ENCODE results near the gene SORT1. TPM values are rescaled to one million over a fixed set of nuclear protein-coding genes. Genes with fewer than 3 reads are reported as not detected.

The SORT1 gene
- total RNA-seq, 1 experiment from 2014 or later = 9.2 TPM

- no peak for ATAC-seq
- CTCF ChIA-PET = no interaction called here
Measured at GRCh38 chr1:109434484-109434883, 36.8 kb upstream of the SORT1 start.

GRCh38 chr1:109433322-109433721, 35.6 kb upstream of the SORT1 start:
- Histone ChIP-seq H3K27me3 (ENCODE audit: low read length) (no peaks in the 10 kb centered on the region), H3K36me3 (ENCODE audit: low read depth, low read length) (no peaks in the 10 kb centered on the region), H3K9me2 (replicated peaks; ENCODE audit: low read length) (no peaks in the 10 kb centered on the region), H3K4me1 (ENCODE audit: insufficient read depth, low read length) (no peaks in the 10 kb centered on the region), H3K9me3 (ENCODE audit: low read length) (no peaks in the 10 kb centered on the region), H3K4me3 (ENCODE audit: low read length) (no peak overlapping the region), H3K9ac (ENCODE audit: low read length) (no peak overlapping the region), H4K20me1 (ENCODE audit: low read length) (no peaks in the 10 kb centered on the region), H3F3A (ENCODE audit: low read length, unreplicated experiment) (no peaks in the 10 kb centered on the region), H2AFZ (ENCODE audit: low read length) (no peak overlapping the region), H3K27ac (ENCODE audit: low read length) (no peak overlapping the region), H3K4me2 (ENCODE audit: low read length) (no peak overlapping the region), H3K79me2 (ENCODE audit: low read length) (no peaks in the 10 kb centered on the region)
- DNase-seq (no peak), ATAC-seq (no peak)
- TF ChIP-seq EZH2 (IDR thresholded peaks at IDR 0.05; ENCODE audit: low read length, unreplicated experiment) (no peak), EZH2phosphoT487 (IDR thresholded peaks at IDR 0.05; ENCODE audit: borderline replicate concordance, low read length) (no peak)
- TF ChIP-seq, protein P1, sequence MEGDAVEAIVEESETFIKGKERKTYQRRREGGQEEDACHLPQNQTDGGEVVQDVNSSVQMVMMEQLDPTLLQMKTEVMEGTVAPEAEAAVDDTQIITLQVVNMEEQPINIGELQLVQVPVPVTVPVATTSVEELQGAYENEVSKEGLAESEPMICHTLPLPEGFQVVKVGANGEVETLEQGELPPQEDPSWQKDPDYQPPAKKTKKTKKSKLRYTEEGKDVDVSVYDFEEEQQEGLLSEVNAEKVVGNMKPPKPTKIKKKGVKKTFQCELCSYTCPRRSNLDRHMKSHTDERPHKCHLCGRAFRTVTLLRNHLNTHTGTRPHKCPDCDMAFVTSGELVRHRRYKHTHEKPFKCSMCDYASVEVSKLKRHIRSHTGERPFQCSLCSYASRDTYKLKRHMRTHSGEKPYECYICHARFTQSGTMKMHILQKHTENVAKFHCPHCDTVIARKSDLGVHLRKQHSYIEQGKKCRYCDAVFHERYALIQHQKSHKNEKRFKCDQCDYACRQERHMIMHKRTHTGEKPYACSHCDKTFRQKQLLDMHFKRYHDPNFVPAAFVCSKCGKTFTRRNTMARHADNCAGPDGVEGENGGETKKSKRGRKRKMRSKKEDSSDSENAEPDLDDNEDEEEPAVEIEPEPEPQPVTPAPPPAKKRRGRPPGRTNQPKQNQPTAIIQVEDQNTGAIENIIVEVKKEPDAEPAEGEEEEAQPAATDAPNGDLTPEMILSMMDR (conservative IDR thresholded peaks at IDR 0.05; ENCODE audit: low read depth, low read length) = no peak
- no TSS peak for BruUV-seq (replicated peaks)
- POLR2A ChIA-PET (ENCODE audit: unreplicated experiment) = no interaction called here
- intact Hi-C loops (cut with micrococcal nuclease) = no loop called here
- CTCF ChIA-PET = interaction anchor here (0.6 kb wide), 1 partner anchor 96 kb away, joined by 3 read pairs; no protein-coding TSS in a partner anchor

More at GRCh38 chr1:109434484-109434883, 36.8 kb upstream of the SORT1 start:
- no peaks in the 10 kb centered on the region for H3K9me2 ChIP-seq (replicated peaks; ENCODE audit: low read length)
- H3K4me2 ChIP-seq (ENCODE audit: low read length) = no peak overlapping the region
- intact Hi-C loops (cut with micrococcal nuclease) = no loop called here
- no peaks in the 10 kb centered on the region for H3K9me3 ChIP-seq (ENCODE audit: low read length)
- H4K20me1 ChIP-seq (ENCODE audit: low read length) = no peaks in the 10 kb centered on the region
- no peaks in the 10 kb centered on the region for H3K79me2 ChIP-seq (ENCODE audit: low read length)
- no peaks in the 10 kb centered on the region for H3K27me3 ChIP-seq (ENCODE audit: low read length)
- H3K36me3 ChIP-seq (ENCODE audit: low read depth, low read length) = no peaks in the 10 kb centered on the region
- no peak overlapping the region for H2AFZ ChIP-seq (ENCODE audit: low read length)
- no TSS peak for BruUV-seq (replicated peaks)
- TF ChIP-seq, protein P1 (conservative IDR thresholded peaks at IDR 0.05; ENCODE audit: low read depth, low read length) = no peak
- TF ChIP-seq EZH2phosphoT487 (IDR thresholded peaks at IDR 0.05; ENCODE audit: borderline replicate concordance, low read length) = no peak
- TF ChIP-seq EZH2 (IDR thresholded peaks at IDR 0.05; ENCODE audit: low read length, unreplicated experiment) = no peak
- H3K4me1 ChIP-seq (ENCODE audit: insufficient read depth, low read length) = peaks cover 7% of the 10 kb centered on the region; the same call in 1 of the 2 replicates
- H3K9ac ChIP-seq (ENCODE audit: low read length) = no peak overlapping the region
- H3K4me3 ChIP-seq (ENCODE audit: low read length) = no peak overlapping the region
- no peak overlapping the region for H3K27ac ChIP-seq (ENCODE audit: low read length)
- POLR2A ChIA-PET (ENCODE audit: unreplicated experiment) = no interaction called here
- H3F3A ChIP-seq (ENCODE audit: low read length, unreplicated experiment) = no peaks in the 10 kb centered on the region
- no peak for DNase-seq

DNA sequence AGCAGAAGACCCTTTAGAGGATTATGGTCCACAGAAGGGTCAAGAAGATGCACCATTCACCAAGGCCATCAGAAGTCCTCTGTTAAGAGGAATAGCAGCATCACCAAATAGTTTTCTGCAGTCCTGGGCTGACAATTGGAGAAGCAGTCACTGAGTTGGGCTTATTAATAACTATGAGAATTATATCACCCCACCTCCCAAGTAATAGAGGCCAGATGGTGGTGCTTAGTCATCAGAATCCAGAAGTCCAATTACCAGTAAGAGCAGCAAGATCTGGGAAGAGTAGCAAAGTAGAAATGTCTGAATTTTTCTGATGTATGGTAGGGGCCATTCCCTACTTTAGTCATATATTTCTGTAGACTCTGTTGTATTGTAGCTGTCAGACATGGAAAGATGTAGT, 34.6 kb upstream of the SORT1 start:
- no peak for DNase-seq
- Histone ChIP-seq H2AFZ (ENCODE audit: low read length) (no peak overlapping the region), H3K27ac (ENCODE audit: low read length) (no peak overlapping the region), H3F3A (ENCODE audit: low read length, unreplicated experiment) (no peaks in the 10 kb centered on the region), H3K9me3 (ENCODE audit: low read length) (no peaks in the 10 kb centered on the region), H3K9me2 (replicated peaks; ENCODE audit: low read length) (no peaks in the 10 kb centered on the region), H3K27me3 (ENCODE audit: low read length) (no peaks in the 10 kb centered on the region), H4K20me1 (ENCODE audit: low read length) (no peaks in the 10 kb centered on the region), H3K36me3 (ENCODE audit: low read depth, low read length) (no peaks in the 10 kb centered on the region), H3K4me2 (ENCODE audit: low read length) (no peak overlapping the region), H3K4me3 (ENCODE audit: low read length) (no peak overlapping the region), H3K79me2 (ENCODE audit: low read length) (peaks cover 5% of the 10 kb centered on the region), H3K4me1 (ENCODE audit: insufficient read depth, low read length) (peaks cover 5% of the 10 kb centered on the region), H3K9ac (ENCODE audit: low read length) (no peak overlapping the region)
- ATAC-seq = no peak
- no TSS peak for BruUV-seq (replicated peaks)
- ChIA-PET POLR2A (ENCODE audit: unreplicated experiment) (no interaction called here), CTCF (no interaction called here)
- intact Hi-C loops (cut with micrococcal nuclease) = no loop called here
- TF ChIP-seq EZH2 (IDR thresholded peaks at IDR 0.05; ENCODE audit: low read length, unreplicated experiment) (no peak), EZH2phosphoT487 (IDR thresholded peaks at IDR 0.05; ENCODE audit: borderline replicate concordance, low read length) (no peak)
- TF ChIP-seq, protein P1 (conservative IDR thresholded peaks at IDR 0.05; ENCODE audit: low read depth, low read length) = no peak
